HG03196 (cell line): Measurements from ENCODE around the gene PRRT1B.

Source experiments
- ATAC-seq: cut with Tn5 transposase; IDR thresholded peaks from one replicate; pipeline ENCODE4 v1.9.1; 2021; ENCODE audit not compliant: unreplicated experiment

Gene PRRT1B

DNA sequence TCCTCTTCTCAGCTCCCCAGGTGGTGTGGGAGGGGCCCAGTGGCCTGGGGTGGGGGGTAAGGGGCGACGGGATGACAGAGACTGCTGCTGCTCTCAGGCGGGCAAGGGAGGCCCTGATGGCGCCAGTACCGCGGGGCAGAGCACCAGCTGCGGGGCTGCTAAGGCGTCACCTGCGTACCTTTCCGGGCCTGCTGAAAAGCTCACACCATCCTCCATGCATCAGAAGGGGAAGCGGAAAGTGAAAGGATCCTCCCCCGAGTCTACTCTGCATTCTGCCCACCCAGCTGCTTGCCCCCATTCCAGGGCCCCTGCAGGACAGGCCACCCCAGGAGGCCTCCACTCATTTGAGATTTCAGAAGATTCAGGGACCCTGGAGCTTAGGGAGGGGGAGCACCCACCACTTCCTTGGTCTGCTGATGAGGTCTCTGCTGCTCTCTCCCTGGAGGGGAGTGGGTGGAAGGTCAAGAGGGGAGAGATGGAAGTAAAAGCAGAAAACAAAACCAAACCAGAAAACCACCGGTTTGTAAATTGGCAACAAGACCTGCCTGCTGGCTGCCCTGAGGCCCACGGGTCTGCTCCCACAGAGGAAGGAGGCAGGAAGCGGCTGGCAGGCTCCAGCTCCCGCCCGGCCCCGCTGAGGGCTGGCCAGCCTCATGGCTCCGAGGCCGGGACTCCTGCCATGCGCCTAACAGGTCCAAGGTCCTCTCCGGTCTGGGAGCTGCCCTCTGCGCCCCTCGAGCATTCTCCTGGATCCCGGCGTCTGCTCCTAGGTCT, 33.6 kb downstream of the PRRT1B start:
- ATAC-seq, result peak; percentile 50

DNA sequence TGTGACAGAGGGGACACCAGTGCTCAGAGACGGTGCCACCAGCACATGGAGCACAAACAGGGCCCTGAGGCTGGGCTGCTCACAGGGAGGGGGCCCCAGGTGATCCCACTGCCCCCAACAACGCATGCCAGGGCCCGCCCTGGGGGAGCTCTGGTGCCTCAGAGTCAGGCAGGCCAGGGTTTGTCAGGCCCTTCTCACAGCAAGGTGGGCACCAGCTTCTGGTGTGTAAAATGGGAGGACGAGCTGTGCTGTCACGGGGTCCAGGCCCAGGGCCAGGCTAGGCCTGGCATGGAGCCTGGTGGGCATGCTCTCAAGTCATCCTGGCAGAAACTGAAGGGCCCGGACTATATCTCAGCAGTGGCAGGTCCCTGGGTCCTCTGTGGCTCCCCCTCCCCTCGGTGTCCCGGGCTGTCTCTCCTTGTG, 34.5 kb downstream of the PRRT1B start:
- ATAC-seq, result no peak

DNA sequence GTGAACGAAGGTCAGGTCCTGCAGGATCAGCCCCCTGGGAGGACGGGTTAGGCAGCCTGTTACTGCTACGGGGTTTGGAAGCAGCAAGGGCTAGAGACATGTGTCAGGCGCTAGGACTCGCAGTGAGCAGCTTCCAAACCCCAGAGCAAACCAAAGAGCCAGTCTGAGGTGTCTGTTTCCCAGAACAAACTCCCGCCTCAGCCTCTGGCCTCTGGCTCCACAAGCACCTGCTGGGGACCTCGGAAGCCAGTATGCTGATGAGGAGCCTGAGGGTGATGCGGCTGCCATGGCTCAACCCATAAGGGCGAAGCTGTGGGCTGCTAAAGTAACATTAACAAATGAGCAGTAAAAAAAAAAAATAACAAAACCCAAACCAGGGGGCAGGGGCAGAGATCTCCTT, 35.0 kb downstream of the PRRT1B start:
- no peak for ATAC-seq

- no peak for ATAC-seq
Observed at GRCh38 chr9:131582056-131582455, 36.7 kb downstream of the PRRT1B start.

- ATAC-seq, result no peak
Observed at GRCh38 chr9:131582466-131583336, 37.4 kb downstream of the PRRT1B start.

GRCh38 chr9:131583337-131583645, 38.0 kb downstream of the PRRT1B start:
- no peak for ATAC-seq

DNA sequence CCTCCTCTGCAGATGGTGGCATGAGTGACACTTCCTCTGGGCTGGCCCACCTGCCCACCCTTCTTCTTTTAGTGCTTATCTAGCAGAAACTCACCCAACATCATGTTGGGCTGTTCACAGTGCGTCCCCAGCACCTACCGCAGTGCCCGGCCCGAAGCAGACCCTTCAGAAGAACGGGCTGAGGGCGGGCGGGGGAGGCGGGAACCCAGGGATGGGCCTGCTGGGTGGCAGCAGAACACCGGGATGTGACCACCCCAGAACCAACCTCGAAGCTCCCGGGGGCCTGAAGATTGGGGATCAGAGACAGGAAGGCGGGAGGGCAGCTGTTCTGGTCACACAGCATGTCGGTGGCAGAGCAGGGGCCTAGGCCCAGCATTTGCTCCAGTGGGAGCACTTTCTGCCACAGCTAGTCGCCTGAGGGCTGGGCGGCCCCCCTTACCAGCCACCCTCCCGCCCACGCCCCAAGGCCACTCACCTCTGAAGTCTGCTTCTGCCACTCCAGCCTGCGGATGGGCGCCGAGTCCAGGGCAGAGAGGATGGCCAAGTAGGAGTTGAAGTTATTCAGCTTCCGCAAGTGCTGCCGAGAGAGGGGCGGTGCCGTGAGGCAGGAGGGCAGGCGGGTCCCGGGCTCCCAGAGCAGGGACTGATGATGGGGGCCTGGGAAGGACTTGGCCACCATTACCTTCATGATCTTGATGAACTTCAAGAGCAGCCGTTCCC, 38.7 kb downstream of the PRRT1B start:
- ATAC-seq, result no peak

GRCh38 chr9:131584858-131585257, 39.5 kb downstream of the PRRT1B start:
- no peak for ATAC-seq

DNA sequence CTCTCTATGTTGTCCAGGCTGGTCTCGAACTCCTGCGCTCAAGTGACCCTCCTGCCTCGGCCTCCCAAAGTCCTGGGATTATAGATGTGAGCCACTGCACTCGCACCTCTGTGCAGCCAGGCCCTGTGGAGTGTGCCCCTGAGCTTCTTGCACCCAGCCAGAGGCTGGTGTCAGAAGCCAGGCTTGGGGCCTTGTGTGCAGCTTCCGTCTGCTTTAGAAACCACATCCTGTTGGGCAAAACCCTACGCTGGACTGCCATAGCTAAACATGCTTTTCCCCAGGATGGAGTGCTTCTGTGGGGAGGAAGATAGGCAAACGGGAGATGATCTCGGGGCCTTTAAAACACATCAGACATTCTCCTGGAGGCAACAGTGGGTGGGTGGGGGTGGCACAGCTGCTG, 40.1 kb downstream of the PRRT1B start:
- no peak for ATAC-seq

GRCh38 chr9:131587331-131587730, 42.0 kb downstream of the PRRT1B start:
- ATAC-seq, result no peak

DNA sequence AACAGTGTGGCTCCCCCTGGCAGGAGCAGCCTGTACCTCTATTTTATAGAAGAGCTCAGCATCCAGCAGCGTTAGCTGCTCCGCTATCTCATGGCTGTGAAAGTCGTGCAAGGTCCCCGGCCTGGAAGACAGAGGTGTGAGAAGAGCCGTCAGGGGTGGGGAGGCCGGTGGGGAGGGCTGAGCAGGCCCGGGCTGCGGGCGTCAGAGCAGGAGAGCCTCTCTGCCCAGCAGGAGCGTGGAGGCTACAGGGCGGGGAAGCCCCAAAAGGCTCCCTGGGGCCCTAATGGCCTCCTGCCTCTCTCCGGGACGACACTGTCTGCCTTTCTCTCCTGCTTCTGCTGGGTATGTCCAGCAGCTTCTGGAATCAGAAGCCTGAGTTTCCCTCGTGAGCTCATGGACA, 42.6 kb downstream of the PRRT1B start:
- no peak for ATAC-seq

GRCh38 chr9:131588396-131588795, 43.1 kb downstream of the PRRT1B start:
- no peak for ATAC-seq

- ATAC-seq, result no peak
Observed at GRCh38 chr9:131589124-131589711, 43.9 kb downstream of the PRRT1B start.

DNA sequence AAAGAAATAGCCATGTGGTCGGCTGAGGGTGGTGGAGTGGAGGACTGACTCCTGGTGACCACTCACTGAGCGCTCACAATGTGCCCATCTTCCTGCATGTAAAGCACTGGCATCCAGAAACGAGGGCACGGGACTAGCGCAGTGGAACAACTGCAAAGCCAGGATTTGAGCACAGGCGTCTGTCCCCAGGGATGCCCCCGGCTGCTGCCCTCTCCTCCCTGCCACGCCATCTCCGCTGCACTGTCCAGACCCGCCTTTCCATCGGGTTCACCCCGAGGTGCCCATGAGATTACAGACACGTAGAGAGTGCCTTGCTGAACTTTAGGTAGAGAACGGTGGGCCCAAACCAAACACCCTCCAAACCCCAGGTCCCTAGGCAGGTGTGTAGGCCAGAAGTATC, 44.7 kb downstream of the PRRT1B start:
- no peak for ATAC-seq

- no peak for ATAC-seq
Observed at GRCh38 chr9:131590449-131590848, 45.1 kb downstream of the PRRT1B start.

- no peak for ATAC-seq
Observed at GRCh38 chr9:131590907-131591844, 45.9 kb downstream of the PRRT1B start.

DNA sequence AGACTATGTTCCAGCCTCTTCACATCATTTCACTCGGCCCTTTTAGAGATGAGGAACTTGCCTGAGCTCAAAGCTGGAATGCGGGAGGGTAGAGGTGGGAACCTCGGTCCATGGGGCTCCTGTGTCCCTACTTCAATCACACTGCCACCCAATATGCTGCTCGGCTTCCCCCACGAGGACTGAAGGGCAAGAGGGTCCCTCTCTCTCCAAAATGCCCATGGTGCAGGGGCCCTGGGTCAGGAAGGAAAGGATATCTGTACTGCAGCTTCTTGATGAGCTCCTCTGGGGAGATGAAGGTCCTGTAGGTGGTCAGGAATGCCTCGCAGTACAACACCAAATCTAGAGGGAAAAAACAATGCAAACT, 46.5 kb downstream of the PRRT1B start:
- no peak for ATAC-seq

DNA sequence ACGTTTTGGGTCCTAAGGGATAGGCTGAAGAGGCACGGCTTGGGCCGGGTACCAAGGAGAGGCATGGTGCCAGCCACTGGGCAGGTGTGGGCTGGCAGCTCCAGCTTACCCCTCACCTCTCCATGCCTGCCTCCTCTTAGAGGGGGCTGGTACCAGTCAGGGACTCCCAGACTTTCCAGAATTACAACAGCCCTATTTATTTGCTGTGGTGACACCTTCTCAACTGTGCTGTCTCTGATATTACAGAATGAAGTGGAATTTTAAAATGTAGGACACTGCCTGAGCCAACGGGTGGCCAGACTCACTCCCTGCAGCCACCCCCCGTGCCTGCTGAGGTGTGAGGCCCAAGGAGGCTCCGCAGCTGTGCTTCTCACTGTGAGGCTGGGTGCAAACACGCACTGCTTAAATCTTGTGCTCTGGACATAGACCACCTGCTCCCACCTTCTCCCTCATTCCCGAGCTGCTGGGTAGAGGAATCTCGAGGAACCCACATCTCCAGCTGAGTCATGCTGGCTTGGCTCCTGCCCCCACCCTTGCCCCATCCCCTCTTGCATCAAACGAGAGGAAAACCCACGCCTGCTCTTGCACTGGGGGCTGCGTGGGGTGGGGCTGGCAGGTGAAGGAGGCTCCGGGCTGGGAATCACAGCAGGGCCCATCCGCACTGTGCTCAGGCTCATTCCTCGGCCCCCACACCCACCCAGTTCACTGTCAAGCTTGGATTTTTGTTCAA, 47.9 kb downstream of the PRRT1B start:
- ATAC-seq, result no peak

GRCh38 chr9:131593936-131594665, 48.8 kb downstream of the PRRT1B start:
- no peak for ATAC-seq
